Right lobe of liver (tissue), 4 donors: ENCODE measurements around the gene RABL6.

ENCODE experiments used
- CTCF ChIP-seq, 4 donors: fragments of 200-600 bp in 3 of 4; fragments of 450-650 bp in 1 of 4; IDR thresholded peaks; one replicate each; pipeline versions ENCODE4 v1.5.1 to v1.8.0; 2016 to 2022; ENCODE audit warnings: antibody characterized with exemption in 4 of 4, mild to moderate bottlenecking in 2 of 4
- POLR2A ChIP-seq: fragments of 450-650 bp; IDR thresholded peaks from one replicate; pipeline ENCODE4 v1.6.1; 2017; ENCODE audit warnings: antibody characterized with exemption, mild to moderate bottlenecking
- donor health status: DM: no; HTN: no; CAD: no.
- donor health status: DM: no; HTN: no; CAD: no.
- donor health status: DM: no; HTN: yes; CAD: no.

GRCh38 chr9:136839229-136840139 is 31.7 kb downstream of the RABL6 start:
- no peak for TF ChIP-seq CTCF (IDR thresholded peaks at IDR 0.05)
- TF ChIP-seq POLR2A, result no peak
